Naive thymus-derived CD8-positive, alpha-beta T cell (primary cell): Measurements from ENCODE around the gene ELOF1. TPM values are rescaled to one million over a fixed set of nuclear protein-coding genes. Genes with fewer than 3 reads are reported as not detected.

ENCODE experiments used
- ATAC-seq, 2 donors: fragments of 150-1000 bp; cut with Tn5 transposase in 1 of 2; sonication (Bioruptor Pico), chemical (Tn5 transposase) in 1 of 2; 1 replicate in 1 of 2; 2 replicates in 1 of 2; pipeline ENCODE4 v1.10.0; 2021; ENCODE audit warnings: mild to moderate bottlenecking in 2 of 2, moderate library complexity in 2 of 2
- POLR2A ChIA-PET: fragments of 350-600 bp; sonication (Branson Sonifier 250); formaldehyde crosslinking; loops from one replicate; lab custom pipeline; 2021; ENCODE audit warnings: antibody characterized with exemption; lab: Charles Lee
- DNase-seq, 10 donors: peaks; one replicate each; pipeline versions ENCODE4 v3.0.0 to v3.0.0-alpha.2; 2020 to 2022
- H3K27ac Mint-ChIP-seq, 10 donors: one replicate each; pipeline ENCODE4 v1.8.0; 2020 to 2022; ENCODE audit warnings: mild to moderate bottlenecking in 10 of 10, mixed read lengths in 10 of 10, moderate library complexity in 4 of 10, inconsistent platforms in 1 of 10
- H3K27me3 Mint-ChIP-seq, 5 donors: one replicate each; pipeline ENCODE4 v1.8.0; 2021 to 2022; ENCODE audit warnings: mixed read lengths in 5 of 5
- H3K36me3 Mint-ChIP-seq, 3 donors: one replicate each; pipeline ENCODE4 v1.8.0; 2020 to 2022; ENCODE audit warnings: mixed read lengths in 3 of 3, mild to moderate bottlenecking in 2 of 3, inconsistent platforms in 1 of 3
- H3K4me1 Mint-ChIP-seq, 4 donors: one replicate each; pipeline ENCODE4 v1.8.0; 2021 to 2022; ENCODE audit warnings: mixed read lengths in 4 of 4
- H3K4me3 Mint-ChIP-seq, 10 donors: one replicate each; pipeline ENCODE4 v1.8.0; 2020 to 2022; ENCODE audit warnings: mild to moderate bottlenecking in 10 of 10, mixed read lengths in 10 of 10, moderate library complexity in 6 of 10, inconsistent platforms in 1 of 10
- H3K9me3 Mint-ChIP-seq, 9 donors: one replicate each; pipeline ENCODE4 v1.8.0; 2020 to 2022; ENCODE audit warnings: mixed read lengths in 9 of 9, mild to moderate bottlenecking in 3 of 9, inconsistent platforms in 1 of 9, moderate library complexity in 1 of 9
- polyA plus RNA-seq, 3 donors: library from polyadenylated mRNA; unstranded; fragments of 300-500 nt; fragmentation: Illumina TruSeq; gene quantifications; one replicate each; pipeline ENCODE4 v1.2.3, GENCODE V29; 2021
- total RNA-seq, 8 experiments: library from RNA in 2 of 8; stranded (reverse) in 2 of 8; gene quantifications; one replicate each; pipeline ENCODE4 v1.2.3 and lab custom pipeline; 2021 to 2026

Gene ELOF1
- total and polyA plus RNA-seq, 5 experiments from 2014 or later, result 41.0 to 91.0 (median 71.4) TPM

DNA sequence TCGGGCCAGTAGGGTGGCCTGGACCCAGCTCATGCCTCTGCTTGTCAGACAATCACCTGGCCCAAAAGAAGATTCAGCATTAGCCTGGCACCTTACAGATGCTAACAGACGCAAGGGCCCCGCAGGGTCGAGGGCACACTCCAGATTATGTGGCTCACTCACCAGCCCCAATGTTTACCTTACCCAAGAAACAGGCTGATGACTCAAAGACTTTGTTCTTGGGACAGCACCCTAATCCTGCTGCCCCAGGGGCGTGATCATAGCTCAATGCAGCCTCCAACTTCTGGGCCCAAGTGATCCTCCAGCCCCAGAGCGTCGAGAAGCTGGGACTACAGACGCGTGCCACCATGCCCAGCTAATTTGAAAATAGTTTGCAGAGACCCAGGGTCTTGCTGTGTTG lies 39.9 kb downstream of the ELOF1 start:
- Mint-ChIP-seq H3K27ac (no peak overlapping the region), H3K4me3 (no peak overlapping the region), H3K27me3 (no peaks in the 10 kb centered on the region), H3K9me3 (no peaks in the 10 kb centered on the region), H3K4me1 (peaks cover 0 to 8% (median 1%) of the 10 kb centered on the region in 4 donors), H3K36me3 (peaks cover 0 to 71% (median 8%) of the 10 kb centered on the region in 3 donors)
- POLR2A ChIA-PET, result interaction anchor here (0.7 kb wide), 1 partner anchor 14 kb away, joined by 5 read pairs; the partner anchor contains the start of gene ZNF653
- DNase-seq (no peak), ATAC-seq (no peak)

DNA sequence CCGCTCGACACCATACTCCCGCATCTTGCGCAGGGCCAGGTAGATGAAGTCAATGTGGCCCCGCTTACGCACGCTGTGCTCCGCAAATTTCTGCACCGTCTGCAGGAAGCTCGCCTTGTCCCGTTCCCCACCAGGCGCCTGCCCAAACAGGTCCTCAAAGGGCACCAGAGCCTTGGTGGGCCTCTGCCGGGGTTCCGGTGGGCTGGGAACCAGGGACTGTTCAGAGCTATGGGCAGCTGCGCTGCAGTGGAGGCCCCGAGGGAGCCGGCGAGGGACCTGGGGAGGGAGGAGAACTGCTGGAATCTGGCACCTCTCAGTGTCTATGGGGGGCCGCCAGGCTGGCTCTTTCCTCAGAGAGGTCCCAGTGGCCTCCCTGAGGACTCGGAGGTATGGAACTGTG lies 45.1 kb downstream of the ELOF1 start:
- POLR2A ChIA-PET, result no interaction called here
- Mint-ChIP-seq H3K4me3 (no peak overlapping the region), H3K9me3 (no peaks in the 10 kb centered on the region), H3K27me3 (no peaks in the 10 kb centered on the region), H3K4me1 (no peaks in the 10 kb centered on the region), H3K27ac (no peak overlapping the region), H3K36me3 (peaks cover 0 to 71% (median 11%) of the 10 kb centered on the region in 3 donors)
- ATAC-seq (no peak), DNase-seq (no peak)

DNA sequence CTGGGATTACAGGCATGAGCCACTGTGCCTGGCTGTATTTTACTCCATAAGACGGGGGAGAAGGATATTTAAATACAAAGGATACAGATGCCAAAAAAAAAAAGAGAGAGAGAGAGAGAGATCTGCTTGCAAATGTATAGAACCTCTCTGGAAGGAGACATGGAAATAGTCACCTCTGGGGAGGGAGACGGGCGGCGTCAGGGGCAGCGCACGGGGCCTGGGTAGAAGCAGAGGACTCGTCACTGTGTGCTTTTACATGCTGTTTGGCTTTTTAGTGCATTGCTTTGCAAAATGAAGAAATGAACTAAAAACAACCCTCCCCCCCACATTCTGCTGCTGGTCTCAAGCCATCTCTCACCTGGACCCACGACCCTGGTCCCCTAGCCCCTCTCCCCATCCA lies 48.6 kb downstream of the ELOF1 start:
- peaks cover 0 to 2% (median 0%) of the 10 kb centered on the region in 5 donors for H3K27me3 Mint-ChIP-seq
- H3K4me3 Mint-ChIP-seq, result no peak overlapping the region
- H3K4me1 Mint-ChIP-seq, result peaks cover 0 to 5% (median 5%) of the 10 kb centered on the region in 4 donors
- POLR2A ChIA-PET, result interaction anchor here (0.6 kb wide), 2 partner anchors 10 to 1112 kb away, joined by 3 to 6 read pairs; no protein-coding TSS in a partner anchor
- DNase-seq (no peak), ATAC-seq (no peak)
- H3K27ac Mint-ChIP-seq, result no peak overlapping the region
- H3K36me3 Mint-ChIP-seq, result peaks cover 0 to 45% (median 5%) of the 10 kb centered on the region in 3 donors
- no peaks in the 10 kb centered on the region for H3K9me3 Mint-ChIP-seq

DNA sequence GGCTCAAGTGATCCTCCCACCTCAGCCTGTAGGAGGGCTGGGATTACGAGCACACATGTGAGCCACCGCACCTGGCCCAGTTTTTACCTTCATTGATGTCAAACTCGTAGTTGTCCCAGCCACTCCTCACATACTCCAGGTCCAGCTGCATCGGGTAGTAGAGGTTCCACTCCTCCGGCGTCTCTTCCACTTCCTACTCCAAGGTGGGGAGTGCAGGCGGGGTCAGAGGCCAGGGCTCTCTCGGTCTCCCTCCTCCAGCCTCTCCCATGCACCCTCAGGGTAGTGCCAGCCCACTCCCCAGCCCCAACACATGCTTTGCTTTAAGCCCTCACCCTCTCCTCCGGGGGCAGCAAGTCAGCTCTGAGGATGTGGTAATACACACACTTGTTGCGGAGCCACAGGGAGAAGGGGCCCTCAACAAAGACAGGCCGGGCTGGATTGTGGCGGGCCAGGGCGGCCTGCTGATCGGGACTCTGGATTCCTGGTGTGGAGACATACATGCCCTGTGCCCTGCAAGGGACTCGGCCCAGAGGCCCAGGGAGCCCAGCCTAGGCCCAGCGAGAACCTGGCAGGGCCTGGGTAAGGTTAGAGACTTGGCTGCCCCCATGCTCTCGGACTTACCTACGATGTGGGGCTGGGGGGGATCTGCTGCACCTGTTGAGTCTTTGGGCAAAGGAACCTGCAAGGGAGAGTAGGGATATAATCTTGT lies 51.5 kb downstream of the ELOF1 start:
- Mint-ChIP-seq H3K9me3 (no peaks in the 10 kb centered on the region), H3K27ac (peak overlapping the region in 2 of 10 donors; percentile 24 to 57), H3K27me3 (peaks cover 0 to 2% (median 0%) of the 10 kb centered on the region in 5 donors), H3K4me3 (peak overlapping the region in 8 of 10 donors; percentile 24 to 93 (median 38)), H3K36me3 (peaks cover 0 to 20% (median 2%) of the 10 kb centered on the region in 3 donors), H3K4me1 (peaks cover 9 to 15% (median 11%) of the 10 kb centered on the region in 4 donors)
- POLR2A ChIA-PET, result interaction anchor here (0.6 to 2.3 kb wide), 4 partner anchors 12 to 133 kb away, joined by 3 to 8 read pairs (median 3); partner anchors contain the start of gene SWSAP1
- ATAC-seq (no peak), DNase-seq (no peak)

DNA sequence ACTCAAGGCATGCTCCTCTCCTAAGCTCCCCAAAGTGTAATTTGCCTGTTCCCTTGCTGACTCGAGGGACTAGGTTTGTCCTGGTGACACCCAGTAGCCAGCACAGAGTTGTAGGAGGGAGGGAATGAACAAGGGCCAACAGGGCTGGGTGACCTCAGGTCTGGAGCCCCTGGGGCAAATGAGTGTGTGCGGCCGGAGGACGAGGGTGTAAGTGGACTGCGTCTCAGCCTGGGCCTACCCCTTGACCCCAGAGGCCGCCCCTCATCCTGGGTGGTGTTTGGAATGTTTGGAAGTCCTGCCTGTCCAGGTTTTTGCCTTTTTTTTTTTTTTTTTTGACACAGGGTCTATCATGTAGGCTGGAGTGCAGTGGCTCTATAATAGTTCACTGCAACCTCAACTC lies 52.1 kb downstream of the ELOF1 start:
- H3K4me1 Mint-ChIP-seq, result peaks cover 9 to 15% (median 11%) of the 10 kb centered on the region in 4 donors
- H3K27me3 Mint-ChIP-seq, result peaks cover 0 to 2% (median 0%) of the 10 kb centered on the region in 5 donors
- DNase-seq (no peak), ATAC-seq (no peak)
- peak overlapping the region in 6 of 10 donors; percentile 15 to 95 (median 72) for H3K27ac Mint-ChIP-seq
- no peaks in the 10 kb centered on the region for H3K9me3 Mint-ChIP-seq
- POLR2A ChIA-PET, result interaction anchor here (0.6 to 2.3 kb wide), 5 partner anchors 11 to 637 kb away, joined by 3 to 8 read pairs (median 3); partner anchors contain the start of gene SWSAP1
- peak overlapping the region in 9 of 10 donors; percentile 67 to 99 (median 90) for H3K4me3 Mint-ChIP-seq
- peaks cover 0 to 15% (median 2%) of the 10 kb centered on the region in 3 donors for H3K36me3 Mint-ChIP-seq

DNA sequence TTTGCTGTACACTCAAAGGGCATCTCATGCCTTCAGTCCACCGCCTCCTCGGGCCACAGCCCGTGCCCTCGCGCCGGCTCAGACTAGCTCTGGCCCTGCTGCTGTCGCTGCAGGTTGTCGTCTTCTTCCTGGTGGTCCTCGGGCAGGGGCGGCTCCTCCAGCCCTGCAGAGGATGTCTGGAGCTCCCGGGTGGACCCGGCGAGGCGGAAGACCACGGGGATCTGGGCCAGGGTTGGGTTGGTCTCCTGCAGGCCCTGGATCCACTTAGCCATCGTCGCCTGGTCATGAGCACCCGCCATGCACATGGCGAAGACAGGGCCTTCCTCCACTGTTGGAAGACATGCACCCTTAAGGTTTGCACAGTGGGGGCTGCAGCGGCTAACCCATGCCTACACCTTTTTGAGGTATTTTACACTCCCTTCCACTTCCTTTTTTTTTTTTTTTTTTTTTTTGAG lies 52.9 kb downstream of the ELOF1 start:
- POLR2A ChIA-PET, result interaction anchor here (0.6 to 2.3 kb wide), 5 partner anchors 10 to 131 kb away, joined by 3 to 8 read pairs (median 3); partner anchors contain the start of gene SWSAP1
- H3K27ac Mint-ChIP-seq, result peak overlapping the region in 9 of 10 donors; percentile 80 to 98 (median 97)
- H3K9me3 Mint-ChIP-seq, result no peaks in the 10 kb centered on the region
- DNase-seq (no peak), ATAC-seq (peak in 1 of 2 donors; percentile 25)
- H3K4me3 Mint-ChIP-seq, result peak overlapping the region; percentile 87 to 99 (median 90)
- peaks cover 9 to 15% (median 11%) of the 10 kb centered on the region in 4 donors for H3K4me1 Mint-ChIP-seq
- H3K27me3 Mint-ChIP-seq, result peaks cover 0 to 2% (median 0%) of the 10 kb centered on the region in 5 donors
- peaks cover 0 to 12% (median 0%) of the 10 kb centered on the region in 3 donors for H3K36me3 Mint-ChIP-seq

DNA sequence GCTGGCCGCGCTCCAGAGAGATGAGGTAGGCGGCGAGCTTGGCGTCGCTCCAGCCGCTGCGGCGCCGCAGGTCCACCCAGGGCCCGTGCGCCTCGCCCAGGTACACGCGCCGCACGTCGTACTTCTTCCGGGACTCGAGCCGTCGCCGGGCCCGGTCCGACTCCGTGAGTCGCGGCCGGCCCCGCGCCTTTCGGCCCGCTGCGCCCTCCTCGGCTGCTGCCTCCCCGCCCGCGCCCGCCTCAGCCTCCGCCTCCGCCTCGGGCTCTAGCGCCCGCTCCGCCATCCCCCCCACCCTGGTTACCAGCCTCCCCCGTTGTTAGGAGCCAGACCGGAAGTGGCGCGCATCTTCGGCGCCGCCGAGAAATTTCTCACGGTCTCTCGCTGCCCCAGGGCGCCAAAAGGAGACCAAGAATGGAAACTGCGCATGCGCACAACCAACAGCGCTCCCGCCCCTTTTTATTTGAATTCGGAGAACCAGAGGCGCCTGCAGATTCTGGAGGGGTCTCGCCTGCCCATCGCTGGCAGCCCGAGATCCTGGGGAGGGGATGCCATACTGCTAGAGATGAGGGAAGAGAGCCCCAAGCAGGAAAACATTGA lies 53.4 kb downstream of the ELOF1 start, which contains the start of gene ZNF653:
ZNF653 (minus strand) TSS at position 336 of the 597 bp plus-strand sequence; CDS start at position 283, 53 bp downstream.
- peak within 1 kb of the TSS; percentile 89 to 98 (median 96) for H3K27ac Mint-ChIP-seq
- peaks cover 0 to 2% (median 0%) of the 10 kb centered on the region in 5 donors for H3K27me3 Mint-ChIP-seq
- peak; percentile 88 to 98 (median 94) for DNase-seq
- no peaks in the 10 kb centered on the region for H3K9me3 Mint-ChIP-seq
- H3K4me1 Mint-ChIP-seq, result peaks cover 9 to 15% (median 12%) of the 10 kb centered on the region in 4 donors
- H3K4me3 Mint-ChIP-seq, result peak within 1 kb of the TSS; percentile 87 to 99 (median 90)
- ATAC-seq, result peak; percentile 49 to 60
- POLR2A ChIA-PET, result interaction anchor here (0.6 to 2.3 kb wide), 7 partner anchors 14 to 763 kb away, joined by 3 to 8 read pairs (median 3); partner anchors contain the start of gene SWSAP1
- peaks cover 0 to 7% (median 2%) of the 10 kb centered on the region in 3 donors for H3K36me3 Mint-ChIP-seq

DNA sequence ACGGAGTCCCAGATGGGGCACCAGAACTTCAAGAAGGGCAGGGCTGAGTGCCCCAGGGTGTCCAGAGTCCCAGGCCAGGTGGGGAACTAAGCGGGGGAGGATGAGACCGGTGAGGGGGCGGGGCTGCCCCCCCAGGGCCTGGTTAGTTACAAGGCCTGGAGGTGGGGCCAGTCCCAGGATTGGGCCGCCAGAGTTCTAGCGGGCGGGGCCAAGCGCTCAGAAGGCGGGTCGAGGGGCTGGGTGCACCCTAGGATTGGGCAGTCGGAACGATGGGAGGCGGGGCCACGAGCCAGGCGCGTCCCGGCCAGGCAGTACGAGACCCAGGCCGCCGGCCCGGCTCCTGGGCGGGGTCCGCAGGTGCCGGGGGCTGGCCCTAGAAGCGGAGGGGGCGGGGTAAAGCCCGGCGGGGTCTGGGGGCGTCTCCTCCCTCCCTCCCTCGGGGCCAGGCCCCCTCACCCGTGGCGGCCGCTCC lies 54.0 kb downstream of the ELOF1 start:
- Mint-ChIP-seq H3K9me3 (no peaks in the 10 kb centered on the region), H3K36me3 (peaks cover 0 to 6% (median 2%) of the 10 kb centered on the region in 3 donors), H3K4me3 (peak overlapping the region; percentile 78 to 96 (median 88)), H3K27ac (peak overlapping the region; percentile 34 to 98 (median 93)), H3K4me1 (peaks cover 9 to 15% (median 12%) of the 10 kb centered on the region in 4 donors), H3K27me3 (peaks cover 0 to 2% (median 0%) of the 10 kb centered on the region in 5 donors)
- POLR2A ChIA-PET, result interaction anchor here (0.6 to 2.3 kb wide), 6 partner anchors 14 to 764 kb away, joined by 3 to 8 read pairs (median 4); partner anchors contain the start of gene SWSAP1
- ATAC-seq (peak; percentile 93), DNase-seq (peak; percentile 91 to 98 (median 96))

DNA sequence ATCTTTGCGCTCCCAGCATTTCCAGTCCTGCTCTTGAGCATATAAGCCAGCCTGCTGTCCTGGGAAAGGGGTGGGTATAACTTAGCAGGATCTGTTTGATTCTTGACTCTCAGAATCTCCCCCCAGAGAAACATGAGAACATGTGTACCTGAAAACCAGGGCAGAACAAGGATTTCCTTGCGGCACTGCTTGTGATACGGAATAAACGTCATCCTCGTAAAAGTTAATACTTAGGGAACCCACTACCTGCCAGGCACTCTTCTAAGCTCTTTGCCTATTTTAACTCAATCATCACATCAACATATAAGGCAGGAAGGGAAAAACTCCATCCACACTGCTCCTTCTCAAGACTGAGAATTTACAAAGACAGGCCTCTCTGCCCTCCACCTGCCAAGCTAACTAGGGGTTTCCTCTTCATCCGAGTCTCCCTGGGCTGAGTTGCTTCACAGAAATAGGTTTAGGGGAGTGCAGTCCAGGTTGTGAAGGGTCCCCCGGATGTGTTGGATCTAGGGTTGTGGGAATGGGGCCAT lies 54.5 kb downstream of the ELOF1 start:
- peak in 1 of 2 donors; percentile 7 for ATAC-seq
- Mint-ChIP-seq H3K4me3 (peak overlapping the region; percentile 78 to 96 (median 88)), H3K27ac (peak overlapping the region; percentile 34 to 98 (median 93)), H3K36me3 (peaks cover 0 to 6% (median 2%) of the 10 kb centered on the region in 3 donors), H3K4me1 (peaks cover 9 to 15% (median 12%) of the 10 kb centered on the region in 4 donors), H3K27me3 (peaks cover 0 to 2% (median 0%) of the 10 kb centered on the region in 5 donors), H3K9me3 (no peaks in the 10 kb centered on the region)
- POLR2A ChIA-PET, result no interaction called here
- DNase-seq, result no peak
